GM19455 (cell line): ENCODE data around the gene CCDC192.

Experiments
- ATAC-seq: cut with Tn5 transposase; IDR thresholded peaks from one replicate; pipeline ENCODE4 v1.9.1; 2021; ENCODE audit not compliant: unreplicated experiment

CCDC192 gene

DNA sequence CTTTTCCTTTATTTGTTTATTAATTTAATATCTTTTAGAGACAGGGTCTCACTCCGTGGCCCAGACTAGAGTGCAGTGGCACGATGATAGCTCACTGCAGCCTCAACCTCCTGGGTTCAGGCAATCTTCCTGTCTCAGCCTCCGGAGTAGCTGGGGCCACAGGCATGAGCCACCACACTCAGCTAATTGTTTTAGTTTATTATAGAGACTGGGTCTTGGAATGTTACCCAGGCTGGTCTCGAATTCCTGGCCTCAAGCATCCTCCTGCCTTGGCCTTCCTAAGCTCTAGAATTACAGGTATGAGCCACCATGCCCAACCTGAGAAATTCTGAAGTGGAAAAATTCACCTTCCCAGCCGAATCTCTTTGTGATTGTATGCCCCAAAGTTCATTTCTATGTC lies 240.9 kb downstream of the CCDC192 start:
- ATAC-seq = no peak

DNA sequence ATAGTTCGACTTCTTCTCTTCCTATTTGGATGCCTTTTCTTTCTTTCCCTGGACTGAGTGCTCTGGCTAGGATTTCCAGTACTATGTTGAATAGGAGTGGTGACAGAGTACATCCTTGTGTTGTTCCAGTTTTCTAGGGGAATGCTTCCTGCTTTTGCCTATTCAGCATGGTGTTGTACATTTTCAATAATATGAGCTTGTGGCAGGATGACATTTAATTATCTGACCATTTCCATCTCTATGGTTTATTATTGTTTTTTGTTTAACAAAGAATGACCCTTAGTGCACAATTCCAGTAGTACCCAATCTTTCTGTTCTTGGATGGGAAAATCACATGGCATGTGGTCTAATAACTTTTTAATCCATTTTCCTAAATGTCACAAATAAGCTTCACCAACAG lies 244.8 kb downstream of the CCDC192 start:
- ATAC-seq = no peak

DNA sequence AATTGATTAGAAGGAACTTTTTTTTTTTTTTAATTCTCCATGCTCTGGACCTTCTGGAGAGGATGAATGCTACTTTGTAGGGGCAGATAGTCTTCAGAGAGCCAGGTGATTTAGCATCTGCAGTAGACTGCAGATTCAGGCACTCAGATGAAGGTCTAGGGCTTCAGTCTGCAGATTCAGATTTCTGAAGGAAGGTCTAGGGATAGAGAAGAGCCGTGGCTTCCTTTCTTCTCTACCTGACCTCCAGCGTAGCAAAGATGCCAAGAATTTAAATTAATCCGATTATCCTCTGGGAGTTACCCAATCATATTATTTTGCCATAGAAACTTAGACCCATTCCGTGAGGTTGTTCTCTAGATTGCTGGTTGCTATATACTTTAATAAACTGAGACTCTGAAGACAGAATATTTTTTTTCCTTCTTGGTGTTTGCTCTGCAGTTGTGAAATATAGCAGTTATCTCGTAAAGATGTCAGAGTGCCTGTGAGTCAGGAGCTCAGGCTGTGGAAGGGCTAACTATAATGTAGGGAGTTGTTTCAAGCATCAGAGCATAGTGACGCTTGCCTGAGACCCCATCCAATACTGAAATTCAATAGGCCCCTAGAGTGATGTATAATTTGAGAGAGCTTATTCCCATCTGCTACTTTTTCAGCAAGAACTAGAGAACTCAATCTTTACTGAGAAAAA lies 247.7 kb downstream of the CCDC192 start:
- ATAC-seq = no peak

DNA sequence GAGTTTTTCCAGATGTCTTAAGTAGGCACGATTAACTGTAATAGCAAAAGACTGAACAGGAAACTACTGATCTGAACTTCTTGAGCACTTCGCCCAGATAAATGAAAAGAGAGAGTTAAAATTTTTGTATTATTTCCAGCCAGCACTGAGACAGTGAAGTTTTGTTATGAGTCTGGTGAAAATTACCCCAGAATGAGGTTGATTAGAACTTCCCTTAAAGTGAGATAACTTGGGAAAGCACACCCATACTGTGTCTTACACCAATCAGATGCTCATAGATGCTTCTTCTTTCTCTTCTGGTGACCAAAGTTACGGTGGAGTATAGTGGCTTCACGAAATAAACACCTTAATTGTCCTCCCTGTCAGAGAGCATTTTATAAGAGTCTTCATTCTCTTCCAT lies 248.6 kb downstream of the CCDC192 start:
- ATAC-seq = no peak

DNA sequence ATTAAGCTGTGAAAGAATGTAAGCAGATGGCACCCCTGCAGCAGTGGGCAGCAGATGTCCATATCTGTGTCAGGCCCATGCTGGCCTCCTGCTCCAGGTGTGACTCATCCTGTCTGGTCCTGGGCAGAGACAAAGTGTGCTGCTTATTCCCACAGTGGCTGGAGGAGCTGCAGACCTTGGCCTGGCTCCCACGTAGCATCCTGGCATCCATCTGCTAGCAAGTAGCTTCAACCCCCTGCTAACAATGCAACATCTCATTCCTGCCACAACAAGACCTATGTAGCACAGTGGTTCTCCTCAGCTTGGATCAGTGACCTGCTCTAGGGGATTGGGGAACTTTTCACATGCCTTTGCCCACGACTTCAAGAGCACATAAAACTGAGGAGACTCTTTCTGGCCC lies 254.0 kb downstream of the CCDC192 start:
- ATAC-seq = no peak

DNA sequence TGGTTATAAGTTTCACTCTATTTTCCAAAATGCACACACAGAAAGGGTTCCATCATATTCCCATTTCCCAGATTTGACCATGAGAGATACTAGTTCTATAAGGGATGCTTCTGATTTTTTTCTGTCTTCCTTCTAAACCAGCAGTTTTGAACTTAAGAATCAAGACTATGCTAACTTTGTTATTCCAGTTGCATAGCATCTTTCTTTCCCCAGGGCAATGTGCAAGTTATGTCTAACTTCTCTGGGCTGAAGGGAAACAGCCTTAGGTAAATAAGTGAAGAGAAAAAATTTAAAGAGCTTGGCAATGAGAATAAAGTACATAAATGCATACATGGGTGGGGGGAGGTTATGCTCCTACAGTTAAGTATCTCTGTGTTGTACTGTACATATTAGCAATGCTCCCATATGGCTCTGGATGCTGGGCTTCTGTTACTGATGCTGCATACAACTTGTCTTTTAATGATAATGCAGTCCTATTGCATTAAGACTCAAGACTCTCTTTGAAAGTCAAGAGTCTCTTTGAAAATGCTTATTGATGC lies 254.6 kb downstream of the CCDC192 start:
- no peak for ATAC-seq

DNA sequence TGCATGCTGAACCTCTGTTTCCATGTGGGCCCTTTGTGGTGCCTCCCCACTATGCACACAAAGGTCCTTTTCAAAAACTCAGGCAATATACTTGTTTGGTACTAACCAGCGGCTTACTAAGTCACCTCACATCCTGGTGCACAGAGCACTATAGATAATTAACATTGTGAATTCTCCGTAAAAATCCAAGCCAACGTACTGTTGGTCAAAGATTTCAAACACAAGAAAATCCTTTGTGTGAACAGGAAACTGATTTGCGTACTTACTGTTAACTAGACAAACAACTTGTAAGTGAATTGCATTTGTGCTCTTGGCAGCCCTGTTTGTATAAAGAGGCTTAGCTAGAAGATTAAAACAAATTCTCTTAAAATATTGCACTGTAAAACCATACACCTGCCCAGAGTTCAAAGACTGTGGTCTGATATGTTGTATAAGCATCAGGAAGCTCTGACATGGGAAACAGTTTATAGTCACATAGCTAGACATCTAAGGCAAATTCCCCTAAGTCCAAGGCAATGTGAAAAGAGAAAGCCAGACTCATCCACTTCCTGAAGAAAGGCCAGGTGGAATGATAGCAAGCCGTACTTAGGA lies 255.3 kb downstream of the CCDC192 start:
- no peak for ATAC-seq

DNA sequence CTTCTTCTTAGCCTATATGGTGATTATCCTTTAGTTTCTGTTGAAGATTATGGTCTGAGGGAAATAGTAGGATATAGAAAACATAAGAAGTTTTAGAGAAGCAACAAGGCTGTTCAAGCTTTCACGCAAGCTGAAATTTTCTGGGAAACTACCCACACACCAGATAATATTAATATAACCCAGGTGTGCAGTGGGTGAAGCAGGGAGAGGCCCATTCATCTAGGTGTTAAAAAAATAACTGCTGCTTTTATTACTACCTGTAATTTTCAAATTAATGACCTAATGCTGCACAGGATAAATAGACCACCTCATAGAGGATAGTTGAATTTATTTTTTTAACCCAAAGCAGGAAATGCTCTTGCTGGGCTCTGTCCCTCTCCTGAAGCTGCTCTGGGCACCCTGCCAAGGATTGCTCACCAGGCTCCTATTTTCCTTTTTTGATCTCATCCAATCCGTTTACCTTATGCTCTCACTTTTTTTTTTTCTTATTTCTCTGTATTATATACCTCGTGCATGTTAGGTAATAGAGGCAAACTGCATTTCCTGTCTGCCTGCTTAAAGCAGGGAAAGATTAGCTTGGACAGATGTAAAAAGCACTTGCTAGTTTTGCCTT lies 256.1 kb downstream of the CCDC192 start:
- no peak for ATAC-seq

DNA sequence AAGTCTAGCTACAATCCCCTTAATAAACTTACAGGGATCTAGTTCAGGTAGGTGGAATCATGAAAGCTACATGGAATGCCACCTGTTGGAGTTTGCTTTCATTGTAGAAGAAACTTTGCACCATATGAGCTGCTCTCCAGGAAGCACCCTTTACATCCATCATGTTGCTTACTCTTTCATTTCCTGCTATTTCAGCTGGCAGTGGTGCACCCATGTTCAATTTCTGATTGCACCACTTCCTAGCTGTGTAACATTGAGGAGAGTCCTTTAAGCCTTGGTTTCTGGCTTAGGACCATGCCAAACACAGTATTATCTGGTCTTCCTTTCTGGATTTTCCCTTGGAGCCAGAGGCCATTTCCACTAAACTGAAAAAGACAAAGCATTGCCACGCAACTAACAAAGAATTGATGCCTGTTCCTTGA lies 257.1 kb downstream of the CCDC192 start:
- no peak for ATAC-seq

DNA sequence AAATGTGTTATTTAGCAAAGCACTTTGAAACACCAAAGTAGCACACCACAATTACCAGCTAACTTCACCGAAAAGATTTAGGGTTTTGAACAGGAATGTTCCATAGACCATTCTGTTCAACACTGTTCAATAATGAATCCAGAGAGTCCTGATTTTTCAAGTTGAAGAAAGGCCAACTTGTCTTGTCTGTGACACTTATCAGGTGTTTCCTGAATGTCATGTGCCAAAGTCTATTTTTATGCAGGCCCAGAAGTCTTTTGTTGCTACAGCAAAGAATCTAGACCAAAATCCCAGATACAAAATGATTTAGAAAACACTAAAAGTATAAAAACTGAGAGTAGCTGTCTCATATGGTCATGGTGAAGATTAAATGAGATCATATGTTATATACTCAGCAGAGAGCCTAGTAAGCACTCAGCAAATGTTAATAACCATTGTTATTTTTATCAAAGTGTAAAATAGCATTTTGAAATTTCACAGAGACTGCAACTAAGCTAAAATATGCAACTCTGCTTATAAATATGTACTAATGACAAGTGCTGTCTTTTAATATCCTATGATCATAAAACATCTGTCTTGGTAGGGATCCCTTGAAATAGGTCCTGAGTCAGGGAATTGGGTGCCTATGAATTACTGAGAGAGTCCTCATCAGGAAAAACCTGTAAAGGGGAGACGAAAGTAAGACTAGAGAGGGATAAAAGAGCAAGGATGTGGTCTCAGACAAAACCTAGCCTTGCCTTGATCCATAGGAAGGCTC lies 258.0 kb downstream of the CCDC192 start:
- no peak for ATAC-seq

DNA sequence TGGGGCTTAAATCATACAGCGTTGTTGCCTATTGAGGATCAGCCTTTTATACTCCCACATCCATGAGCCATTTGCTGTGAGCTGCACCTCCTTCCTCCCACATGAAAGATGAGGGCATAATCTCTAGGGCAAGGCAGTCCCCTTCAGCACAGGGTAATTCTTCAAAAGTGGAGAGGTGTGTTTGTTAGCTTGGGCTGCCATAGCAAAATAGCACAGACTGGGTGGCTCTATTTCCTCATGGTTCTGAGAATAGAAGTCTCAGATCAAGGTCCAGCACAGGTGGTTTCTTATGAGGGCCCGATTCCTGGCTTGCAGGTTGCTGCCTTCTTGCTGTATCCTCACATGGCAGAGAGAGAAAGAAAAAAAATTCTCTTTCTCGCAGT lies 258.6 kb downstream of the CCDC192 start:
- ATAC-seq = no peak

DNA sequence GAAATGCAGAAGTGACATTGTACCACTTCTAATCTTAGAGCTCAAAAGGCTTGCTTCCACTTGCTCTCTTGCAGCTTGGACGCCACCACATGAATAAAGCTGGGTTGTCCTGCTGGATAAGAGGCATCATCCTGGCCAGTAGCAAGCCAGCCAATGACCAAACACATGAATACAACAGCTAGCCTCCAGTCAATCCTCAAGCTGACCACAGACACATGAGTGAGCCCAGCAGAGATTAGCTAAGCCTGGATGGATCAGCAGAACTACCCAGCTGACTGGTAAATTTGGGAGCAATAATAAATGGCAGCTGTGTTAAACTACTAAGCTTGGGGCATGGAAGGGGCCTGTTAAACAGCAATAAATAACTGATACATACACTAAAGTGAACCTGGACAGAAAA lies 259.3 kb downstream of the CCDC192 start:
- no peak for ATAC-seq

DNA sequence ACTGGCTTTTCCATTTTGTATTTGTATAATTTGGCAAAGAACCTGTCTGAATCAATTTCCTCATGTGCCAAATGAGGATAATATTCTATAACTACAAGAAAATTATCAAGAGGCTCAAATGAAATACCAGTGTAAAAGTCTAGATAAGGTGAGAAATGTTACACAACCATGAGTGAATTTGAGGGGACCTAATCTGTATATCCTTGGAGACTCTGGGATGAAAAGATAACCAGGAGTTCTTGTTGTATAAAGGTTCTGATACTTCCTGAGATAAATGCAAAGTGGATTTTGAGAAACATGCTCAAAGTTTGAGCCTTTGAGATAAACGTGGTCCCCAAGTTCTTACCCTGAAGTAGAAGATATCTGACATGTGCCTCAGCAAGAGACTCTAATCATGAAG lies 260.0 kb downstream of the CCDC192 start:
- no peak for ATAC-seq

DNA sequence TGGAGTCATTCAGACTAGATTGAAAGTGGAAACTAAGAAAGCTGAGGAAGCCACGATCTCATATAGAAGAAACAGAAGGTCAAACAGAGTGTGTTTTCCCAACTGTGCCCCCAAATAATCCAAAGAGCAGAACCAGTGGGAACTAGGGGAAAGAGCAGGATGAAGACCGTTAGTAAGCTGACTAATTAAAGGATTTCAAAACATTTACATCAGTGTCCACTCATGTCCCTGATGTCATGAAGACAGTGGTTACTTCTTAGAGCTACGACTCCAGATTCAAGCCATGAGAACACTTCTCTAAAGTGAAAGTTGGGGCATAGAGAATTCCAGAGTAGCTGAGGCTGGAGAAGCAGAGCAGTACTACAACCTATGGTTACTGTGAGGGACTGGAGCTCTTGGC lies 260.7 kb downstream of the CCDC192 start:
- no peak for ATAC-seq

DNA sequence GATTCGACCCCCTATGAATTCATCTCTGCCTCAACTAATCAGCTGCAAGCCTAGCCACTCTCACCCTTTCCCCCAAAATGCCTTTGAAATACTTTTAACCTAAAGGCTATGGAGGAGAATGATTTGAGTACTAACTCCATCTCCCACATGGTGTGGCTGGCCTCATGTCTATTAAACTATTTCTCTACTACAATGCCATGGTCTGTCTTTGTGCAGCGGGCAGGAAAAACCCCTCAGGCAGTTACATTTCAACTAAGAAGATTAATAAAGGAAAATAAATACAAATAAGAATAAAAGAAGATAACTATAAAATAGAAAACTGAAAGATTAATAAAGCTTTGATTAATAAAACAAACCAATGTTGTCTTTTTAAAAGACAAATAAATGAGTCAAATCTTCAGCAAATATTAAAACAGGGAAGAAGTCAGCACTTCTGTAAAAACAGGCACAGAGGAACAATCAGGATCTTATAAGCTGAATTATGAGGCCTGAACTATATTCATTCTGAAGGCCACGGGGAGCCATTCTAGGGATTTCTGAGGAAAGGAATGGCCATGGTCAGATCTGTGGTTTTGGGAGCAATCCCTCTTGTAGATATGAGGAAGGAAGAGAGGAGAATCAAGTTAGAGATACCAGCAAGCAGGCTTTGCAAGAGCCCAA lies 264.3 kb downstream of the CCDC192 start:
- ATAC-seq = no peak

DNA sequence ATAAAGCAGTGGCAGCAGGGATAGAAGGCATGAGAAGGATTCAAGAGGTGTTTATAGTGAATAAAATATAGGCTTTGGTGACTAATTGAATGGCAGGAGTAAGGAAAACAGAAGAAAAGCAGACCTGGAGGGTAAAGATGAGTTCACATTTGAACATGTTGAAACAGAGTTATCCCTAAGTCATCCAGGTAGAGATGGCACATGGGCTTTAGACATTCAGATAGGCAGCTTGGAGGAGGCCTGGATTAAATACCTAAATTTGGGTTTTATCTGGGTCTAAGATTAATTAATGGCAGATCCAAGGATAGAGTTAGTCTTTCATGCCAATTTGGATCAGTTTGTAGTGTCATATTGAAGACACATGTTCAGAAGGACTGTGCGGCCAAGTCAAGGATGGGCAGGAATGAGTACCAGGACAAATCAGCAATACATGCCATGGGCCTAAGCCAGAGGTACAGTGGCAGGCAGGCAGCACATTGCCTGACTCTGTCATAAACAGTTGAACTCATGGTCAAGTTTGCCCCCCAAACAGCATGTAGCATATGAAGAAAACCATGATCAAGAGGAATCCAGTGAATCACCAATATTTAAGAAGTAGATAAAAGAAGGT lies 264.9 kb downstream of the CCDC192 start:
- no peak for ATAC-seq

DNA sequence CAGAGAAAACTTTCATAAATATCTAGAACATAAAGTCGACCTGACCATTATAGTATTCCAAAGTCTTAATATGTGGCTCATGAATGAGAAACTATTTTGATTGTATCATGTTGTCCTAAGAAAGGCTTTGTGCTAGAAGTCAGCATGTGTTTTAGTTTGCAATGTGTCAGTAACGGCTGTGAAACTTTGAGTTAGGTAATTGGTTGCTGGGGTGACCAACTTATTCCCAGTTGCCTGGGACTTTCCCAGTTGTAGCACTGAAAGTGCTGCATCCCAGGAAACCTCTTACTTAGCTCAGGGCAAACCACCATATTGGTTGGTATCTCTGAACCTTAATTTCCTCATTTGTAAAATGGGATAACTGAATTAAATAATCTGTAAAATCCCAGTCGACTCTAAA lies 265.8 kb downstream of the CCDC192 start:
- ATAC-seq = no peak

DNA sequence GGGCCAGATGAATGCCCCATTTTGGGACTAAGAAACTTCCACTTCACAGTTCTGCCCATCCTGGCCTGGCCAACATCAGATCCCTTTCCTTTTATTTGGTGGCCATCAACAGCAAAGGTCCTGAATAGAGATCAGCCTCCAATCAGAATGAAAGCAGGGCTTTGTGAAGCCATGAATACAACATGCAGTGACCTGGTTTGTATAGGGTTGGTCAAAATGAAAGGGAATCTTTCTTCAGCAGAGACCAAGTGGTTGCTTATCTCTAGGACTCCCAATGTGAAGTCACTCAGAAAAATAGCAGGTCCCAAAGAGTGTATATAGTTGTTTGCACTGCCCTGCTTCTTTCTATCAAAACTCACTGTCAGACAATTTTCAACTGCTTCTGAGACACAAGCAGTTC lies 266.5 kb downstream of the CCDC192 start:
- ATAC-seq = no peak

DNA sequence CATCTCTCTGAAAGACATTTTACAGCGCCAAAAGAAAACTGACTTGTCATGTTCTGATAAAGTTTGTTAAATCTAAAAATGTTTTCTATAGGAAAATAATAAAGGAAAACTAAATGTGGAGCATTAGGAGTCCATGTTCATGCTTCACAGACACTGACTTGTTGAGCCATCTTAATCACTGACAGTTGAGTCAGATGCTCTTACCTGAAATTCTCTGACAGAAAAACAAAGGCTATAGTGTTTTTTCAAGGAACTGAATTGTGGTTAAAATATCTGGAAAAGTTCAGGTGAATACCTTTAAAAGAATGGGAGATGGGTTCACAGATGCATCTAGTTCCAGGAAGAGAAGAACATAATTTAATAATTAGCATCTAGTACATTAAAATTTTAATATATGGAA lies 266.9 kb downstream of the CCDC192 start:
- no peak for ATAC-seq

DNA sequence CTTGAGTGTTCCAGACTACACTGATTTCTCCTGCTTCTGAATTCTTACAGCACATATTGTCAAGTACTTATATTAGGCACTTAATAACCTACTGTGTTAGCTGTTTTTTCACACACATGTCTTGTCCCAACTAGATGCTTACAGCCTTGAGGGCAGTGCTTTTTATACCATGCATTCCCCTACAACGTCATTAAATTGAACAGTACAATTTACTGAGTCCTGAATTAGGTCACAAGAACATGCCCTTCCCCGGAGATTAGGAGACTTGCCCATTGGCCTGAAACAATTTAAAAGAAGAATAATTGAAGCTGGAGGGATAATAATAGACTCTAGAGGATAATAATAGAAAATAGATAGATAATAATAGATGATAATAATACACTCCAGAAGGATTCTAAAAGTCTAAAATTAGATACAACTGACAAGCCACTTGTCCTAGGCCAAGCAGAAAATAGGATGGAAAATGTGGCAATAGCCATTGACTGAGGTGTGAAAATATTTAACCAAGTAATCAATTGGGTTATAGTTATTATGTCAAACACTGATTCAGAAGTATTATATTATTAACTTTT lies 267.7 kb downstream of the CCDC192 start:
- ATAC-seq = no peak
